Myocyte (in vitro differentiated cells): ENCODE measurements around the gene MYO9B. TPM values are rescaled to one million over a fixed set of nuclear protein-coding genes. Genes with fewer than 3 reads are reported as not detected.
"Not testable (repeated sequence)": the region's sequence is repeated elsewhere in the genome, so short reads cannot be mapped to it uniquely, and the experiment has no call there.

Source experiments
- DNase-seq: peaks from one replicate; pipeline ENCODE4 v3.0.0-alpha.2; 2012; ENCODE audit warnings: low read depth
- total RNA-seq: library from RNA; depleted of rRNA; stranded (reverse); fragments of >200 nt; gene quantifications from 2 replicates; pipeline ENCODE4 v1.2.3, GENCODE V29; 2014

Gene MYO9B
- total RNA-seq, 1 donor from 2014 or later = 35.8 TPM

- peak; percentile 30 for DNase-seq
These were observed 62.7 kb downstream of the MYO9B start for GRCh38 chr19:17138052-17138846.

- DNase-seq = peak; percentile 10
These were observed 63.5 kb downstream of the MYO9B start for GRCh38 chr19:17138937-17139598.

GRCh38 chr19:17144771-17145170 is 69.2 kb downstream of the MYO9B start:
- peak; percentile 35 for DNase-seq

GRCh38 chr19:17145546-17146497 is 70.2 kb downstream of the MYO9B start:
- DNase-seq = no peak

- DNase-seq = no peak
These were observed 72.6 kb downstream of the MYO9B start for GRCh38 chr19:17148130-17148529.

GRCh38 chr19:17149393-17150135 is 74.0 kb downstream of the MYO9B start:
- no peak for DNase-seq

GRCh38 chr19:17153996-17154395 is 78.4 kb downstream of the MYO9B start:
- no peak for DNase-seq

- DNase-seq = no peak
These were observed 79.7 kb downstream of the MYO9B start for GRCh38 chr19:17155251-17155650.

- DNase-seq = no peak
These were observed 80.8 kb downstream of the MYO9B start for GRCh38 chr19:17156296-17156946.

GRCh38 chr19:17156947-17157302 is 81.3 kb downstream of the MYO9B start:
- no peak for DNase-seq

GRCh38 chr19:17158584-17158983 is 83.0 kb downstream of the MYO9B start:
- DNase-seq = no peak

- DNase-seq = peak; percentile 37
These were observed 84.2 kb downstream of the MYO9B start for GRCh38 chr19:17159466-17160393.

- no peak for DNase-seq
These were observed 85.3 kb downstream of the MYO9B start for GRCh38 chr19:17160908-17161307.

- not testable (repeated sequence) for DNase-seq
These were observed 86.6 kb downstream of the MYO9B start for GRCh38 chr19:17162131-17162530.

- no peak for DNase-seq
These were observed 87.0 kb downstream of the MYO9B start for GRCh38 chr19:17162580-17162979.

- no peak for DNase-seq
These were observed 88.1 kb downstream of the MYO9B start for GRCh38 chr19:17163652-17164051.

- no peak for DNase-seq
These were observed 89.1 kb downstream of the MYO9B start for GRCh38 chr19:17164639-17165038.

- DNase-seq = no peak
These were observed 90.1 kb downstream of the MYO9B start for GRCh38 chr19:17165715-17166114.
